NCI-H446 treated with DMSO at 0.1 percent for 48 hours (cell line): ENCODE results near the gene SLC13A2.
"Not testable (repeated sequence)": the region's sequence is repeated elsewhere in the genome, so short reads cannot be mapped to it uniquely, and the experiment has no call there.

Source experiments
- DNase-seq: peaks from one replicate; lab custom pipeline; 2025; lab: John Stamatoyannopoulos, UW

The SLC13A2 gene

GRCh38 chr17:28473542-28473941, at the start of gene SLC13A2:
SLC13A2 (plus strand) TSS chr17:28473644; CDS start chr17:28473713, 69 bp downstream.
- DNase-seq: no peak

- DNase-seq: no peak
Observed at GRCh38 chr17:28425206-28425605, 48.2 kb upstream of the SLC13A2 start.

DNA sequence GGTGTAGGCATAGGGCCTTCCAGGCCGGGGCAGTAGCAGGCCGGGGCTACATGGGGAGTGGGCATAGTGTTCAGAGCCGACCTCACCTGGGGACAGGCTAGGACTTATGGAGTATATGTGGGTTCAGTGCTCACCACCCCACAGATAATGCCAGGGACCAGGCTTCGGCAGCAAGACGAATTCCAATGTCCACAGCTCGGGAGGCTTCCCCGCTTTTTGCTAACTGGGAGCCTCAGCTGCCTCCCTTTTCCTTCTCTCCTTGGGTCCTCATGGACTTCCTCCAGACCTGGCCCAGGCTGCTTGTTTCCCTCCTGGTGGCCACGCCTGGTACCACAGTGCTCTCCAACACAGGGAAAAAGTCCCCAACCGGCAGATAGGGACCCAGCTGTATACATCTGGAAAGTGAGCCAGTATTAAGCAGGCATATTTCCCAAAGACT, 47.3 kb upstream of the SLC13A2 start:
- no peak for DNase-seq

- peak; percentile 84 for DNase-seq
Observed at GRCh38 chr17:28427371-28427770, 46.1 kb upstream of the SLC13A2 start.

GRCh38 chr17:28427982-28428381, 45.5 kb upstream of the SLC13A2 start:
- not testable (repeated sequence) for DNase-seq

GRCh38 chr17:28433721-28434120, 39.7 kb upstream of the SLC13A2 start:
- DNase-seq: no peak

GRCh38 chr17:28434326-28434725, 39.1 kb upstream of the SLC13A2 start:
- not testable (repeated sequence) for DNase-seq

DNA sequence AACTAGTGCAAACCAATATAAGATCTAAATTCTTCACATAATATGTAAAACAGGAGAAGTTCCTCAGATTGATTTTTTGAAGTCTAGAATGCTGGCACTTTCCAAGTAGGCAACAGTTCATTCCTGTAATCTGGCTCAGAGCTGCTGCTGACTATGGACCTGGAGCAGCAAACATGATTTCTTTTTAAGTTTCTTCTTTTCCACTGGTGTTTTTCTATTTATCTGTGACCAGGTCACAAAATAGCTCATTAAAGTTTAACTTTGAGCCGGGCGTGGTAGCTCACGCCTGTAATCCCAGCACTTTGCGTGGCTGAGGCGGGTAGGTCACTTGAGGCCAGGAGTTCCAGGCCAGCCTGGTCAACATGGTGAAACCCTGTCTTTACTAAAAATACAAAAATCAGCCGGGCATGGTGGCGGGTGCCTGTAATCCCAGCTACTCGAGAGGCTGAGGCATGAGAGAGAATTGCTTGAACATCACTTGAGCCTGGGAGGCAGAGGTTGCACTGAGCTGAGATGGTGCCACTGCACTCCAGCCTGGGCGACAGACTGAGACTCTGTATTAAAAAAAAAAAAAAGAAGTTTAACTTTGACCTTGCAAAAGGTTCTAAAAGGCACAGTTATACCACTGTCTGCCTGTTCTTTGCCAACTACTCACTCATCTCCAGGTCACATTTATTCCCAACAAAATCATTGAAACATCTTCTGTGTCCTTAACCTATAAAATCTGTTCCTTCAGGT, 29.4 kb upstream of the SLC13A2 start:
- no peak for DNase-seq

- no peak for DNase-seq
Observed at GRCh38 chr17:28446716-28447395, 26.6 kb upstream of the SLC13A2 start.

GRCh38 chr17:28447396-28447760, 26.1 kb upstream of the SLC13A2 start:
- no peak for DNase-seq

DNA sequence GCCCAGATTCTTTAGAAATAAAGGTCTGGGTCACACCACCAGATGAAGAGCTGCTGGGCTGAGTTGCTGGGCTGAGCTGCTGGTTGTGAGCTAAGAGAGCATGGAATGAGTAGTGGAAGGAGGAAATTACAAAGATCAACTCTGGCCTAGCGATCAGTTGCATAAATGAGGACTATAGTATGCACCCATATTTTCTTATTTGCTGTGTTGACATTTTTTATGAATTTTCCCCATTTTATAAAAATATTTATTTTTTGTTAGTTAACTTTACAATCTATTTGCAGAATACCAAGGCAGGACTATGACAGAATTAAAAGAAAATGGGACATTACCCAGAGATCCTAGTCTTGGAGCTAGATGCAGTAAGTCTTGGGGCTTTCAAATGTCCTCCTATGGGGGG, 23.6 kb upstream of the SLC13A2 start:
- DNase-seq: no peak

DNA sequence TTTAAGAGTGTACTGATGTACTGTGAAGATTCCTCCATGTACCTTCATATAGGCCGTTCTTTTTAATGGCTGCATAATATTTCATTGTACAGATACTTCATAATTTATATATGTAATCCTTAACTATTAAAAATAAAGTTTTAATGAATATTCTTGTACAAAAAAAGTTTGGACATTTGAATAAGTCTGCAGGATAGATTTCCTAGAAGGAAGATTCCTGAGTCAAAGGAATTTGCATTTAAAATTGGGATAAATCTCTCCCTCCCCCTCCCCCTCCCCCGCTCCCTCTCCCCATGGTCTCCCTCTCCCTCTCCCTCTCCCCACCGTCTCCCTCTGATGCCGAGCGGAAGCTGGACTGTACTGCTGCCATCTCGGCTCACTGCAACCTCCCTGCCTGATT, 15.6 kb upstream of the SLC13A2 start:
- DNase-seq: no peak

DNA sequence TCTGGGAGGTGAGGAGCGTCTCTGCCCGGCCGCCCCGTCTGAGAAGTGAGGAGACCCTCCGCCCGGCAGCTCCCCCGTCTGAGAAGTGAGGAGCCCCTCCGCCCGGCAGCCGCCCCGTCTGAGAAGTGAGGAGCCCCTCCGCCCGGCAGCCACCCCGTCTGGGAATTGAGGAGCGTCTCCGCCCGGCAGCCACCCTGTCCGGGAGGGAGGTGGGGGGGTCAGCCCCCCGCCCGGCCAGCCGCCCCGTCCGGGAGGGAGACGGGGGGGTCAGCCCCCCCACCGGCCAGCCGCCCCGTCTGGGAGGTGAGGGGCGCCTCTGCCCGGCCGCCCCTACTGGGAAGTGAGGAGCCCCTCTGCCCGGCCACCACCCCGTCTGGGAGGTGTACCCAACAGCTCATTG, 14.6 kb upstream of the SLC13A2 start:
- not testable (repeated sequence) for DNase-seq

DNA sequence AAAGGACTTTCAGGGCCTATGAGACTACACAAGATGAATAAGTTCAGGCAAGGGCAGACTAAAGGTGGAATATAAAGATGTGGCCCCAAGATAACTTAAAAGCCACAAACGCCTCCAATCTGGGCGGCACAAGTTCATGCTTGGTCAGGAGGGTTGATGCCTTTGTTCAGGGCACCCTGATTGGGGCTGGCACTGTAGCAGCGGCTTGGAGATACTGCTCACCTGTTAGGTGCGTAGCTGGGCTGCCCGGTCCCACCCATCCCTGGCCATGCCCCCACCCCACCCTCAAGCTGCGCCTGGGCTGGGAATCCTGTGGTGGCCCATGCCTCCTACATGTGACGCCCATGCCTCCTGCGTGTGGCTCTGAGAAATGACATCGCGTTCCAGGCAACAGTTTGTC, 12.5 kb upstream of the SLC13A2 start:
- DNase-seq: no peak

DNA sequence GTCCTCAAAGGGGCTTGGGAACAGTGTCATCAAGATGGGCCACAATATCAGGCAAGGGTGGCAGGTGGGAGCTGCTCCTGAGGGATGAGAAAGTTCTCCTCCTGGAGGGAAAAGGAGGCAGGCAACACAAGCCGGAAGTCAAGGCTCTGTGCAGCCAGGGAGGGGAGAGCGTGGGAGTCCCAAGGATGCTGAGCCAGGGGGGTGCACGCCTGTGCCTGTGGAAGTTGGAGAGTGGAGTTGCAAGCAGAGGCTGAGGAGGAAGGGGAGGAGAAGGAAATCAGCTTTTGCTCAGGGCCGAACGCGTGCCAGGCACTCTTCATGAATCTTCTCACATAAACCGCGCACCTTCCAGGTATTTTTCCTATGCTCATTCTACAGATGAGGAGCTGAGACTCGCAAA, 7.4 kb upstream of the SLC13A2 start:
- no peak for DNase-seq

DNA sequence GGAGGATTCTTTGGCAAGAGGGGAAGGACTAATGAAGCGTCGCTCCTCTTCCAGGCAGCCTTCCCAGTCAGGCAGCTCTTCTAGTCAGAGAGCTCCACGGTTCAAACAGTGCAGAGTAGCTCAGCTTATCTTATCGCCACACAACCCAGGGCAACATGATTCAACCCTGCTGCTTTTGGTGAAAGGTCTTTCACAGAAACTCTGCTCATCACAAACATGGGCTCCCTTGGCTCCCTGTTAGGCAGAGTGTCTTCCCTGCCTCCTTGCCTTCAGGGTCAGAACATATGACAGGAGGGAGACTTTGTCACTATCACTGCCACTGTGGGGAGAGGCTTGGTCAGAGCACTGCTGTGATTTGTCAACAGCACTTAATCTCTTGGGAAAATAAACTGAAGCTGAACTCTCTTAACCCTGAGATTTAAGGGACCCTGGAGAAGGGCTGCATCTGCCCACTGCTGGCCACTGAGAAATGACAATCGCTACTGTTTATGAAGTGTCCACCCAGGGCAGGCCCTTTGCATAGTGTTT, 6.9 kb upstream of the SLC13A2 start:
- DNase-seq: no peak

GRCh38 chr17:28467456-28468025, 5.9 kb upstream of the SLC13A2 start:
- no peak for DNase-seq

- not testable (repeated sequence) for DNase-seq
Observed at GRCh38 chr17:28468033-28468735, 5.3 kb upstream of the SLC13A2 start.

GRCh38 chr17:28468781-28469180, 4.7 kb upstream of the SLC13A2 start:
- DNase-seq: no peak

DNA sequence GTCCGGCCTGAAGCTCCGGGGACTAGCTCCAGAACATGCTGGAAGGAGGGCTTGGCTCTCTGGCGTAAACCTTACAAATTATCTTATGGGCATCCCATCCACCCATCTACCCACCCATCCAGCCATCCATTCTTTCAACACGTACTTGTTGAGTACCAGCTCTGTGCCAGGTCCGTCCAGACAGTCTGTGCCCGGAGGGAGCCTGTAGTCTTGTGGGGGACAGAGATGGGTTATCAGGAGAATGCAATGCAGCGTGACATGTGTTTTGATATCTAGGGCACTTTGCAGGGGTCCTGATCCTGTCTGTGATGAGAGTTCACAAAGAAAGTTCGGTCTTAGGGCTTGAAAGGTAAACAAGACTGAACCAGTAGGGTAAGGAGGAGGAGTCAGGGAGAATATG, 4.1 kb upstream of the SLC13A2 start:
- no peak for DNase-seq

GRCh38 chr17:28470266-28470913, 3.1 kb upstream of the SLC13A2 start:
- no peak for DNase-seq

DNA sequence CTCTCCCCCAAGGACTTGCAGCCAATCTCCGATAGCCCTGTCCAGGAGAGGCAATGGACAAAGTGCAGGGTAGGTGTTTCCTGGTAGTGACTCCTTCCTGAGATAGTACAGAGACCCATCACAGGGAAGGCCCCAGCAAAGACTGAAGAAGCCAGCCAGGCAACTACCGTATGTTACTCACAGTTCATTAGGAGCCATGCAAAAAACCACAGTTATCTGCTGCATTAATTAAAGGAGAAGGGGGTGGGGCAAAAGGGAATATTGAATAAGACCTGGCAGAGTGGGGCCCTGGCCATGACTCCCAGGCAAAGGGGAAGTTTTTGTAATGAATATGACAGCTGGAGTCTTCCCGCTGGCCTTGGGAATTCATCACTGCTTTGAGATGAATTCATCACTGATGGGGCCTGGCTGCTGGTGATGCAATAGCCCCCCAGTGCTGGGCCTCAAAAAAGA, 2.5 kb upstream of the SLC13A2 start:
- no peak for DNase-seq
